Mammary epithelial cell (primary cell): ENCODE data around the gene PROC.

Experiments
- EZH2 ChIP-seq: IDR thresholded peaks from 2 replicates; pipeline ENCODE4 v1.6.1; 2012; ENCODE audit warnings: low read length, inconsistent platforms, borderline replicate concordance
- TF ChIP-seq, protein P1 (sequence below), 2 donors: IDR thresholded peaks in 1 of 2; conservative IDR thresholded peaks in 1 of 2; 2 replicates each; pipeline ENCODE4 v1.5.1; 2011 to 2012; ENCODE audit warnings: inconsistent platforms in 2 of 2, low read length in 2 of 2, mild to moderate bottlenecking in 2 of 2, control low read depth in 1 of 2, low read depth in 1 of 2; ENCODE audit not compliant: insufficient read depth in 1 of 2; ENCODE audit errors: extremely low read depth in 1 of 2

DNA sequence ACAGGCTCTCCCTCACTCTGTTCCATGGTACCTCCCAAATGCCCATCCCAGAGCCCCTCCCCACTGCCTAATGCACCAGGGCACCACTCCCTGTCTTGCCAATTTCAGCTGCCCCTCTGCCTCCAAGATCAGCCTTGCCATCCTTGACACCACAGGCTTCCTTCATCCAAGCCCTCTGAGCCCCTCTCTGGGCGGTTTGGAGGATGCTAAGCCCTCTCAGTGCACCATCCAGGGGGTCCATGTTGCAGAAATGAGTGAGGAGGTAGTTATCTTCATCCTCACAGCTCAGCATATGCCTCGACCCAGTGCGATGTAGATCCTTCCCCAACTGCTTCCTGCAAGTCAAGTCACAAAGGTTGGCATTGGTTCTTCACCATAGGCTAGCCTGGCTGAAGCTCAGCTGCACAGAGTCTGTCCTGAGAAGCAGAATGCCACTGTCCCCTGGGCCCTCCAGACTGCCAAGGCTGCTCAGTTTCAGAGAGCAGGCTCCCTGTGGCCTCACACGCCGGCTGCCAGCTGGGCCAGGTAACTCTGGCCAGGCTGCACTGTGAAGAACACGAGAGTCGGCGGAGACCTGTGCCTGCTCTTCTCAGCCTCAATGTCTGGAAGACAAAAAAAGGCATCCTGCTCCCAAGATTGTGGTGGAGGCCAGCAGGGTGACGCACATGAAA is 20.5 kb upstream of the PROC start:
- TF ChIP-seq, protein P1, sequence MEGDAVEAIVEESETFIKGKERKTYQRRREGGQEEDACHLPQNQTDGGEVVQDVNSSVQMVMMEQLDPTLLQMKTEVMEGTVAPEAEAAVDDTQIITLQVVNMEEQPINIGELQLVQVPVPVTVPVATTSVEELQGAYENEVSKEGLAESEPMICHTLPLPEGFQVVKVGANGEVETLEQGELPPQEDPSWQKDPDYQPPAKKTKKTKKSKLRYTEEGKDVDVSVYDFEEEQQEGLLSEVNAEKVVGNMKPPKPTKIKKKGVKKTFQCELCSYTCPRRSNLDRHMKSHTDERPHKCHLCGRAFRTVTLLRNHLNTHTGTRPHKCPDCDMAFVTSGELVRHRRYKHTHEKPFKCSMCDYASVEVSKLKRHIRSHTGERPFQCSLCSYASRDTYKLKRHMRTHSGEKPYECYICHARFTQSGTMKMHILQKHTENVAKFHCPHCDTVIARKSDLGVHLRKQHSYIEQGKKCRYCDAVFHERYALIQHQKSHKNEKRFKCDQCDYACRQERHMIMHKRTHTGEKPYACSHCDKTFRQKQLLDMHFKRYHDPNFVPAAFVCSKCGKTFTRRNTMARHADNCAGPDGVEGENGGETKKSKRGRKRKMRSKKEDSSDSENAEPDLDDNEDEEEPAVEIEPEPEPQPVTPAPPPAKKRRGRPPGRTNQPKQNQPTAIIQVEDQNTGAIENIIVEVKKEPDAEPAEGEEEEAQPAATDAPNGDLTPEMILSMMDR (conservative IDR thresholded peaks at IDR 0.05 in 1 of 2, IDR thresholded peaks at IDR 0.05 in 1 of 2; ENCODE audit: extremely low read depth in 1 of 2, insufficient read depth in 1 of 2, low read depth in 1 of 2, low read length in 2 of 2) = no peak
- TF ChIP-seq EZH2 = no peak
